HG03342 (cell line): Measurements from ENCODE around the gene APOBEC3F.
"Not testable (repeated sequence)": the region's sequence is repeated elsewhere in the genome, so short reads cannot be mapped to it uniquely, and the experiment has no call there.

Experiments
- ATAC-seq: cut with Tn5 transposase; IDR thresholded peaks from one replicate; pipeline ENCODE4 v1.9.1; 2021; ENCODE audit warnings: mild to moderate bottlenecking, moderate library complexity; ENCODE audit not compliant: unreplicated experiment

APOBEC3F gene

DNA sequence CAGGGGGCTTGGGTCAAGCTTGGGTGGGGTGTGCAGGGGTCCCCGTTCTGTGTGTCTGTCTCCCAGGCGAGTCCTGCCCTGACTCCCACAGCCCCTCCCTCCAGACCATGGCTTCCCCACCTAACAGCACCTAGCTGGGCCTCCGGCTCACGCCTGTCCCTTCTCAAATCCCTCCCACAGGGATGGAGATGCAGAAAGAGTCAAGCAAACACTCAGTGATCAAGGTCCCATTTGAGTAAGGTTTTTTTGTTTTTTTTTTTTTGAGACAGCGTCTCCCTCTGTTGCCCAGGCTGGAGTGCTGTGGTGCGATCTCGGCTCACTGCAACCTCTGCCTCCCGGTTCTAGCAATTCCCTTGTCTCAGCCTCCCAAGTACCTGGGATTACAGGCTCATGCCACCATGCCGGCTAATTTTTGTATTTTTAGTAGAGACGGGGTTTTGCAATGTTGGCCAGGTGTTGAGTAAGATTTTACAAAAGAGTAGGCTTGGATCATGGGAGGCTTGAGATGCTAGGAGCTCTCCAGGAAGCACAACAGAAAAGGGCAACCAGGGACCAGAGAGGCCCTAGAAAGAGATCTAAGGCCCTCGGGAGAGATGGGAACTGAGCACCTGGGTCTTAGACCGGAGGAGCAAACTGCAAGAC, 14.0 kb upstream of the APOBEC3F start:
- no peak for ATAC-seq

DNA sequence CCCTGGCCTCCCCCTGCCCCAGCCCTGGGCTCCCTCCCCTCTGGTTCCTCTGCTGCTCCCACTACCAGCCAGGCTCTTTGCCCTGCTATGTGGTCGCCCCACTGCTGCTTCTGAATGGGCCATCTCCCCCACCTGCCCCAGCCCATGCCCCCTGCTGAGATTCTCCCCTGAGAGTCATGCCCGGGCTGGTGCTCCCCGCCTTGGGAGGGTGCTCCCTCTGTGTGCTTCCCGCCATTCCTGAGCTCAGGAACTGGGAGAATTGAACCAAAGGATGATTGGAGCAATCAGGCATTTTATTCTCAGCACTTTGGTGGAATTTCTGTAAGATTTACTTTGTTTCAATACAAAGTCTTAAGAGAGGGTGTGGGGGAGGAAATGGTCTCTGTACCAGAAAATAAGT, 12.9 kb upstream of the APOBEC3F start:
- ATAC-seq = no peak

DNA sequence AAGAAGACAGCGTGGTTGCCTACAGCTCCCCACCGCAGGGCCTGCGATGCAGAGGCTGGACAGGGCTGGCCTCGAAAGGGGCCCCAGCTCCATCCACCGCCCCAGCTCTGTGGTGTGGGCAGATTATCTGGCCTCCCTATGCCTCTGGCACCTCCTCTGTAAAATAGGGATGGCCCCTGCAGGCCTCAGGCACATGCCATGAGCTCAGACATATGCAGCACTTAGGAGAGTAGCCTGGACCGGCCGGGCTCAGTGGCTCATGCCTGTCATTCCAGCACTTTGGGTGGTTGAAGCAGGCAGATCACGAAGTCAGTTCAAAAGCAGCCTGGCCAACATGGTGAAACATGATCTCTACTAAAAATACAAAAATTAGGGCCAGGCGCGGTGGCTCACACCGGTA, 12.4 kb upstream of the APOBEC3F start:
- ATAC-seq = no peak

DNA sequence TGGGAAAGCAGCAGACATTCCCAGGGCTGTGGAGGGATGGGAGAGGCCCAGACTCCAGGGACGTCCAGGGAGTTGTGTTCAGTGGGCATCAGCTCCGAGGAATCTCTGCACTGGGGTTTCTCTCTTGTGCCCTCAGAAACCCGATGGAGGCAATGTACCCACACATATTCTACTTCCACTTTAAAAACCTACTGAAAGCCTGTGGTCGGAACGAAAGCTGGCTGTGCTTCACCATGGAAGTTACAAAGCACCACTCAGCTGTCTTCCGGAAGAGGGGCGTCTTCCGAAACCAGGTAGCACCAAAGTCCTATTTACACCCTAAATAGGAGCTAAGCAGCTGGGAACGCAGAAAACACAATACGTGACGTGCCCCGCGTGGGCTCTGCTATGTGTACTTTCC, 11.4 kb upstream of the APOBEC3F start:
- no peak for ATAC-seq

DNA sequence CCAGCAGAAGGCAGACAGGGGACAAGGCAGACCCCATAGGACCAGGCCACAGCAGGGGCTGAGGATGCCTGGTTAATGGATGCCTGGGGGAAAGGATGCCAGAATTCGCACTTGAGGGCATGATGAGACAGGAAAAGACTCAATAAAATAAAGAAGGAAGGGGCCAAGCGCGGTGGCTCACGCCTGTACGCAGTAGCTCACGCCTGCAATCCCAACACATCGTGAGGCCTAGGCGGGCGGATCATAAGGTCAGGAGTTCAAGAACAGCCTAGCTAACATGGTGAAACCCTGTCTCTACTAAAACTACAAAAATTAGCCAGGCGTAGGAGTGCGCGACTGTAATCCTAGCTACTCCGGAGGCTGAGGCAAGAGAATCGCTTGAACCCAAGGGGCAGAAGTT, 10.0 kb upstream of the APOBEC3F start:
- no peak for ATAC-seq

DNA sequence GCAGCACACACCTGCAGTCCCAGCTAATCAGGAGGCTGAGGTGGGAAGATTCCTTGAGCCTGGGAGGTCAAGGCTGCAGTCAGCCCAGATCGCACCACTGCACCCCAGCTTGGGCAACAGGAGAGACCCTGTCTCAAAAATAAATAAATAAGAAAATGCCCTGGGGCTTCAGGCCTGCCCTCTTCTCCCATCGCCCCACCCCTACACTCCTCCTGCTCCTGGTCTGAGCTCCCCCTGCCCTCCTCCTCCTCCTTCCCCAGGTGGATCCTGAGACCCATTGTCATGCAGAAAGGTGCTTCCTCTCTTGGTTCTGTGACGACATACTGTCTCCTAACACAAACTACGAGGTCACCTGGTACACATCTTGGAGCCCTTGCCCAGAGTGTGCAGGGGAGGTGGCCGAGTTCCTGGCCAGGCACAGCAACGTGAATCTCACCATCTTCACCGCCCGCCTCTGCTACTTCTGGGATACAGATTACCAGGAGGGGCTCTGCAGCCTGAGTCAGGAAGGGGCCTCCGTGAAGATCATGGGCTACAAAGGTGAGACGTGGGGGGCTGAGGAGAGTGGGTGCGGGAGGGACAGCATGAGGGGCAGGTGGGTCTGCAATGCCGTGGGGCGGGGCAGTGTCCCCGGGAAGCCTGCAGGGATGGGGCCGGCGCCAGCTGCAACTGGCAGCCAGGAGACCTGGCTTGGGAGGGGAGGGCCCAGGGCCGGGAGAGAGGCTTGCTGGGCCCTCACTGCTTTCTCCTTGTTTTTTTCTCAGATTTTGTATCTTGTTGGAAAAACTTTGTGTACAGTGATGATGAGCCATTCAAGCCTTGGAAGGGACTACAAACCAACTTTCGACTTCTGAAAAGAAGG, 9.0 kb upstream of the APOBEC3F start:
- ATAC-seq = not testable (repeated sequence)

DNA sequence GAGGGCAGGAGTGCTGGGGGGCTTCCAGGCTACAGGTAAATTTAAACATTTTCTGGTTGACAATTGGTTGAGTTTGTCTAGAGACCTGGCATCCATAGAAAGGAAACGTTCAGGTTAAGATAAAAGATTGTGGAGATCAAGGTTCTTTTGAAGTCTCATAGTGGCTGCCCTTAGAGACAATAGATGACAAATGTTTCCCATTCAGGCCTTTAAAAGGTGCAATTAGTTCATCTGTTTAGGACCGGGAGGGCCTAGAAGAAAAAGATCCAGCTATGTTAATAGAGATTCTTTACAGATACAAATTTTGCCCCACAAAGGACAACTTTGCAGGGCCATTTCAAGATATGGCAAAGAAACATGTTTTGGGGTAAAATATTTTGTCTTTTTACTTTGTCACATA, 3.6 kb upstream of the APOBEC3F start:
- ATAC-seq = not testable (repeated sequence)

DNA sequence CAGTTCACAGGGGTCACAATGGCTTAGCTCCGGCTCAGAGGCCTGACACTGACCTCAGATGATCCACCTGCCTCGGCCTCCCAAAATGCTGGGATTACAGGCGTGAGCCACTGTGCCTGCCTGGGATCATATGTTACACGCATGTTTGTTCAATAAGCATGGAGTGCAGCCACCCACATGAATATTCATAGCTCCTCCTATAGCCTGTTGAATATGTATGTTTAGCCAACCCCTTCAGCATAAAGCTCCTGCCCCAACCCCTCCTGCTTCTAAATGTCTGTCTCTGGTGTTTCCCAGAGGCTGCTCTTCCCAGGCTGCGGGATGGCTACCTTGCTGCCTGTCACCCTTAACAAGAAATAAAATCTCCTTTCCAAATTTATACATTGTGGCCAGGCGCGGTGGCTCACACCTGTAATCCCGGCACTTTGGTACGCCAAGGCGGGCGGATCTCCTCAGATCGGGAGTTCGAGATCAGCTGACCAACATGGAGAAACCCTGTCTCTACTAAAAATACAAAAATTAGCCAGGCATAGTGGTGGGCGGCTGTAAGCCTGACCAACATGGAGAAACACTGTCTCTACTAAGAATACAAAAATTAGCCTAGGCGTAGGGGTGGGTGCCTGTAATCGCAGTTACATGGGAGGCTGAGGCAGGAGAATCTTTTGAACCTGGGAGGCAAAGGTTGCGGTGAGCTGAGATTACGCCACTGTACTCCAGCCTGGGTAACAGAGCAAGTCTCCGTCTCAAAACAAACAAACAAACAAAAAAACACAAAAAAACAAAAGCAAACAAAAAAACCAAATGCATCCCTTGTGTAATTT, 1.1 kb upstream of the APOBEC3F start:
- ATAC-seq = no peak

DNA sequence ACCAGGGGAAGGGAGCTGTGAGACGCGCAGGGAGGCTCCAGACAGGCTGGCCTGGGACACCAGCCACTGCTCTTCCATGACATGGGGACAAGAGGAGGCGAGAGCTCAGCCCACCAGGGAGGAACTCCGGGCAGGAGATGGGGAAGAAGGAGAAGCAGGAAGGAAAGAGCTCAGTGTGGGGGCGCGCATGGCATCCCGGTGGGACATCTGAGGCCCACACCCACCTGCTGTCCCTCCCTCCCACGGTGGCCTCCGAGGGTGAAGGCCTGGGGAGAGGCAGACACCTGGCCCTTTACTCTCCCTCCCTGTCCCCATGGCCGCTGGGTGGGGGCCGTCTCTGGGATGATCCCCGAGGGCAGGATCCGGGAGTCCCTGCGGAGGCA, 518 bp upstream of the APOBEC3F start:
- ATAC-seq = not testable (repeated sequence)

DNA sequence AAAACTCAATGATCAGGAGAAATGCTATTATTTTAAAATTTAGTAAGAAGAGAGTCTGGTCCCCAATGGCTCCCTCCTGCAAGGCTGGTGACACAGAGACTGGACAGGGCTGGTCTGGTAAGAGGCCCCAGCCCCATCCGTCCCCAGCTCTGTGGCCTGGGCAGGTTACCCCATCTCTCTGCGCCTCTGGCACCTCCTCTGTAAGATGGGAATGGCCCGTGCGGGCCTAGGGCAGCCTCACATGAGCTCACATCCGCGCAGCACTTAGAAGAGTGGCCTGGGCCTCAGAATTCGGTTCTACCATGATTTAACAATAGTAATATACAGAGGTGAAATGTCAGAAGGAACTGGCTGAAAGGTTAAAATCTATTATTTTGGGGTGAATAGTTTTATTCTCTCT, 1.2 kb downstream of the APOBEC3F start:
- no peak for ATAC-seq

DNA sequence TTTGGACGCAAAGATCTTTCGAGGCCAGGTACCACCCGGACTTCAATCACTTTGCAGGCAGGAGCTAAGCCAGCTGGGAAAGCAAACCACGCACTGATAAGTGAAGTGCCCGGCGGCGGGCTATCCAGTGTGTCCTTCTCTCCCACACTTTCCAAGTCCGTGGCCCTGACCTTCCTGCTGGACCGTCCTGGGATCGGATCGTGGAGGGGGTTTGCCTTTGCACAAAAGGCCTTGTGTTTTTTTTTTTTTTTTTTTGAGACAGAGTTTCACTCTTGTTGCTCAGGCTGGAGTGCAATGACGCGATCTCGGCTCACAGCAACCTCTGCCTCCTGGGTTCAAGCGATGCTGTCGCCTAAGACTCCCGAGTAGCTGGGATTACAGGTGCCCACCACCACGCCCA, 2.4 kb downstream of the APOBEC3F start:
- not testable (repeated sequence) for ATAC-seq

DNA sequence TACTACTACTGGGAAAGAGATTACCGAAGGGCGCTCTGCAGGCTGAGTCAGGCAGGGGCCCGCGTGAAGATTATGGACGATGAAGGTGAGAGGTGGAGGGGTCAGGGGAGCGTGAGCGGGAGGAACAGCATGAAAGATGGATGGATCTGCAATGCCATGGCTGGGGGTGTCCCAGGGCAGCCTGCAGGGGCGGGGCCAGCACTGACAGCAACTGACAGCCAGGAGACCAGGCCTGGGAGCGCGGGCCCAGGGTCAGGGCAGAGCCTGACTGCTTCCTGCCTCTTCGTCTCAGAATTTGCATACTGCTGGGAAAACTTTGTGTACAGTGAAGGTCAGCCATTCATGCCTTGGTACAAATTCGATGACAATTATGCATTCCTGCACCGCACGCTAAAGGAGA, 4.5 kb downstream of the APOBEC3F start:
- ATAC-seq = not testable (repeated sequence)

DNA sequence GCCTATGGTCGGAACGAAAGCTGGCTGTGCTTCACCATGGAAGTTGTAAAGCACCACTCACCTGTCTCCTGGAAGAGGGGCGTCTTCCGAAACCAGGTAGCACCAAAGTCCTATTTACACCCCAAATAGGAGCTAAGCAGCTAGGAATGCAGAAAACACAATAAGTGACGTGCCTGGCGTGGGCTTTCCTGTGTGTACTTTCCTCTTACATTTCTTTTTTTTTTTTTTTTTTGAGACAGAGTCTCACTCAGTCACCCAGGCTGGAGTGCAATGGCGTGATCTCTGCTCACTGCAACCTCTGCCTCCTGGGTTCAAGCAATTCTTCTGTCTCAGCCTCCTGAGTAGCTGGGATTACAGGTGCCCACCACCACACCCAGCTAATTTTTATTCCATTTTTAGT, 8.8 kb downstream of the APOBEC3F start:
- not testable (repeated sequence) for ATAC-seq

DNA sequence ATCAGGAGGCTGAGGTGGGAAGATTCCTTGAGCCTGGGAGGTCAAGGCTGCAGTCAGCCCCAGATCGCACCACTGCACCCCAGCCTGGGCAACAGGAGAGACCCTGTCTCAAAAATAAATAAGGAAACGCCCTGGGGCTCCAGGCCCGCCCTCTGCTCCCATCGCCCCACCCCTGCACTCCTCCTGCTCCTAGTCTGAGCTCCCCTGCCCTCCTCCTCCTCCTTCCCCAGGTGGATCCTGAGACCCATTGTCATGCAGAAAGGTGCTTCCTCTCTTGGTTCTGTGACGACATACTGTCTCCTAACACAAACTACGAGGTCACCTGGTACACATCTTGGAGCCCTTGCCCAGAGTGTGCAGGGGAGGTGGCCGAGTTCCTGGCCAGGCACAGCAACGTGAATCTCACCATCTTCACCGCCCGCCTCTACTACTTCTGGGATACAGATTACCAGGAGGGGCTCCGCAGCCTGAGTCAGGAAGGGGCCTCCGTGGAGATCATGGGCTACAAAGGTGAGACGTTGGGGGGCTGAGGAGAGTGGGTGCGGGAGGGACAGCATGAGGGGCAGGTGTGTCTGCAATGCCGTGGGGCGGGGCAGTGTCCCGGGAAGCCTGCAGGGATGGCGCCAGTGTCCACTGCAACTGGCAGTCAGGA, 11.3 kb downstream of the APOBEC3F start:
- not testable (repeated sequence) for ATAC-seq

DNA sequence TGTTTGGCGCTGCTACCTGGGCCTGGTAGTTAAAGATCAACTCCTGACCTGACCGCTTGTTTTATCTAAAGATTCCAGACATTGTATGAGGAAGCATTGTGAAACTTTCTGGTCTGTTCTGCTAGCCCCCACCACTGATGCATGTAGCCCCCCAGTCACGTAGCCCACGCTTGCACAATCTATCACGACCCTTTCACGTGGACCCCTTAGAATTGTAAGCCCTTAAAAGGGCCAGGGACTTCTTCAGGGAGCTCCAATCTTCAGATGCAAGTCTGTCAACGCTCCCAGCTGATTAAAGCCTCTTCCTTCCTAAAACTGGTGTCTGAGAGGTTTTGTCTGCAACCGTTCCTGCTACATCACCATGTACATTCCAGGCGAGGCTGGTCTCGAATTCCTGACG, 15.0 kb downstream of the APOBEC3F start:
- no peak for ATAC-seq

DNA sequence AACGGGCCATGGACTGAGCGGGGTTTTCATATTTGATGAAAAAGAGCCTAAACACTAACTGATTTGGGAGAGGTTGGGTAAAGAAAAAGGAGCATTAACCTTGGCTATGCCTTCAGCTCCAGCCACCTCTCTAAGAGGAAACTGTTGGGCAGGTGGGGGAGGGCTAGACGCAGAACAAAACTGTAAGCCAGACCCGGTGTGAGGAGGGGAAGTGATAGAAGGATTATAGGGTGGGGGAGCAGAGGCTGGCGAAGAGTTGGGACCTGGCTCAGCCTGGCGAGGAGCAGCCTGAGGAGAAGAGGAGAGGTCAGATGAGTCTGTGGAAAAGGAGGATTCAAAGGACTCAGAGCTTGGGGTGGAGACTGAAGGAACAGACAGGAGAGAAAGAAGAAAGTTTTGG, 20.6 kb downstream of the APOBEC3F start:
- not testable (repeated sequence) for ATAC-seq

DNA sequence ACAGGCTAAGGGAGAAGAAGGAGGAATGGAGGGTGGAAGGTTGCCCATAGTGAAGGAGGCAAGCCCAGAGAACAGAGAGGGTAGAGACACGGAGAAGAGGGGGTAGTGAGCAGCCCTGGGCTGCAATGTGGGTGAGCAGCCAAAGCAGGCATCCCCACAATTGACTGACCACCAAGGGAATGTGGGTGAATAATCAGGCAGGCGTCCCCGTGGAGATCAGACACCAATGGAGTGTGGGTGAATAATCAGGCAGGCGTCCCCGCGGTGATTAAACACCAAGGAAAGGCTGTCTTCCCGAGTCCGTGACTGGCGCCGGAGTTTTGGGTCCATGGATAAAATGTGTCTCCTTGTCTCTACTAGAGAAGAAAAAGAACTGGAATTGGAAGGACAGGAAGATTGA, 21.3 kb downstream of the APOBEC3F start:
- ATAC-seq = not testable (repeated sequence)

DNA sequence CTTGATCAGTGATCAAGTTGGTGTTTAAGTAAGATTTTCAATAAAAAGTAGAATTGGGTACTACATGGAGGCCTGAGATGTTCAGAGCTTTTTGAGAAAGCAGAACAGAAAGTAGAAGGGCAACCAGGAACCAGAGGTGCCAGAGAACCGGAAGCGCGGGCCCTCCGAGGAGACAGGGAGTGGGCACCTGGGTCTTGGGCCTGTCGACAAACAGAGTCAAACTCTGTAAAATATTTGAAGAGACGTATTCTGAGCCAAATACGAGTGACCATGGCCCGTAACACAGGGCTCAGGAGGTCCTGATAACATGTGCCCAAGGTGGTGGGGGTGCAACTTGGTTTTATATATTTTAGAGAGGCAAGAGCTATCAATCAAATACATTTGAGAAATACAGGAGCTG, 23.2 kb downstream of the APOBEC3F start:
- not testable (repeated sequence) for ATAC-seq

DNA sequence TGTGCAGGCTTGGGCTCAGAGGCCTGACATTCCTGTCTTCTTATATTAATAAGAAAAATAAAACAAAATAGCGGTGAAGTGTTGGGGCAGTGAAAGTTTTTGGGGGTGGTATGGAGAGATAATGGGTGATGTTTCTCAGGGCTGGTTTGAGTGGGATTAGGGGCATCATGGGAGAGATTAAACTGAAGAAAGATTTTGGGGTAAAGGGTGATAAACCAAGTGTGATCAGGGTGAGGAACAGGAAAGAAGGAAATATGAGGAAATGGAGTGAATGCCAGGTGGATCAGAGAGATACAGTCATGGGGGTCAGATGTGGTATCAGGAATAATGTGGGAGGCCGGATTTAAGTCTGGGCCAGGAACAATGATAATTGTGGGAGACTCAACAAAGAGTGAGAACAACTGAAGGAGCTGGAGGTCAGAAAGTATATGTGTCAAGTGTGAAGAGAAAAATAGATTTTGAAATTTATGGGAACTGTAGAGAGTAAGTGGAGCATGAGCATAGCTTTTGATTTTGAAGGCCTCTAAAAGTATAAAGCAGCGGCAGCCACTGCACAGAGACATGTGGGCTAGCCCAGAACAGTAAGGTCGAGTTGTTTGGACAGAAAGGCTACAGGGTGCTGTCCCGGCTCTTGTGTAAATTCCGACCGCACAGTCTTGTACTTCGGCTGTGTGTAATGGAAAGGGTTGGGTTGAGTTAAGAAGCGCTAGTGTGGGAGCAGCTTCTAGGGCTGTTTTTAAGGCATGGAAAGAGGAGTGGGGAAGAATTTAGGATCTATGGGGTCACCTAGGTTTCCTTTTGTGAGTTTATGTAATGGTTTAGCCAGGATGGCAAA, 26.0 kb downstream of the APOBEC3F start:
- not testable (repeated sequence) for ATAC-seq
